Stimulated activated CD8-positive, alpha-beta memory T cell treated with anti-CD3 and anti-CD28 coated beads, Interleukin-15, amount 100 ng/mL, for 24 hours (primary cell): Measurements from ENCODE around the gene SUSD2.
"Not testable (repeated sequence)": the region's sequence is repeated elsewhere in the genome, so short reads cannot be mapped to it uniquely, and the experiment has no call there.

ENCODE experiments used
- DNase-seq: peaks from one replicate; pipeline ENCODE4 v3.0.0-alpha.2; 2020; ENCODE audit warnings: low read depth

SUSD2 gene

DNA sequence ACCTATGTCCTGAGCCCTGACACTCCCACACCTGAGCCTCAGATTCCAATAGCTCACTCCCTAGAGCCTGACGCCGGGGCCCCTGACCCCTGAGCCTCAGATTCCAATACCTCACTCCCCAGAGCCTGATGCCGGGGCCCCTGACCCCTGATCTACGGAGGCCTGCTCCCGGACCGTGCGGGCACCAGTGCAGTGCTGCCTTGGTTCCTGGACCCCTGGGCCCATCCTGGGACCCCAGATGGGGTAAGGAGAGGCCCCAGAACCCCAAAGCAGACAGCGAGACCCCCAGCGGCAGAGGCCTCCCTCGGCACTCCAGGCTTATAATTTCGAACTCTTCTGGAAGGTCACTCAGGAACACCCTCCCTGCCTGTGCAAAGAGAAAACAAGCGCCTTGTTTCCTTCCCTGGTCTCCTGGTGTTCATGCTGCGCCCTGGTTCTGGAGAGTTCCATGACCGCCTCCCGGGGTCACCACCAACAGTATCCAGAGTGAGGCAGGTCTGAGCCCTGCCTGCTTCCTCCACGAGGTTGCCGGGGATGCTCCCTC lies 7.5 kb downstream of the SUSD2 start:
- DNase-seq: no peak

DNA sequence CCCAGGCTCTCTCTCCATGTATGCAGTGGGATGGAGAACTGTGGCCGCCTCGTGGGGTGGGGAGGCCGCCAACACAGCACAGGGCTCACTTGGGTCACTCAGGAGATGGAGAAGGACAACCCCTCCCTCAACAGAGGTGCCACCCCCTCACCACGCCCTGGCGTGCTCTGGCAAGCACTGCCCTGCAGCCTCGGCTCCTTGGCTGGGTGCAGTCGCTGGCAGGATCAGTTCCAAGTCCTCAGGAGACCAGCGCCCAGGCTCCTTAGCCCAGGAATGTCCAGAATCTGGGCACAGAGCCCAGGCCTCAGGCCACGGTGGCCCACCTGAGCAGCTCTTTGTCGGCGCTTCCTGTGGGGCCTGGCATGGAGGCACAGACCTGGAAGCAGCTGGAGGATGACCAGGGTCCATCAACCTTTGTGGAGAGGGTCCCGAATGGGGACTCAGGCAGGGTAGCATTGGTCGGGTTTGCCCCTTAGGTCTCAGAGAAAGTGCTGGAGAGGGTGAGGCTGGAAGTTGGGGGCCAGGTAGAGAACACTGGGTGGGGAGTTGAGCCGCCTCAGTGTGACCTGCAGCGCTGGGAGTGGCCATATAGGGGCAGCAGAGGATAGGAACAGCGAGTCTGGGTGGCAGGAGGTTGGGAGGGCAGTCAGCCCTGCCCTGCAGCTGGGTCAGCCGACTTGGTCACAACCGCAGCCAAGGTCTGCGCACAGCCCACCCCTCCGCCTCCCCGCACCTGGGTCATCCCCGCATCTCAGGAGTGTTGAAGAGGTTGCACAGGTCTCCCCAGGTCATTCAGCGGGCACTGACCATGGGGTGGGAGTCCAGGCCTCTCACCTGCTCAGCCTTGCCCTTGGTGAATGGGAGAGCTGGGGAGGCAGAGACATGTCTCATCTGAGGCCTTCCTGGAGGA lies 8.2 kb downstream of the SUSD2 start:
- no peak for DNase-seq

DNA sequence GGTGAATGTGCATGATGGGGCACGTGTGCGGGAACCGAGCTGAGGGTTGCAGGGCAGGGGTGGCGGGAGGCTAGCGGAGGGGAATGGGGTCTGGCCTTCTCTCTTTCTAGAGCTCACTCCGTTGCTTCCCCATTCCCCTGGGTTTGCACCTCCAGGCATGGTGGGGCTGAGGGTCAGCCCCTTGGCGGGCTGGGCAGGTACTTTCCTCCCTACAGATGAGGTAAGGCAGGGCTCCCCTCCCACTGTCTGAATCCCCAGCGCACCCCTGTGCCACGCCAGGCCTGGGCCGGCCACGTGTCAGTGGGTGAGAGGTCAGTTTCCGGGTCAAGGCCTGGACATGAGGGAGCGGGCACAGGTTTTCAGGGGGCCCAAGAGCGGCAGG lies 8.9 kb downstream of the SUSD2 start:
- DNase-seq: no peak

DNA sequence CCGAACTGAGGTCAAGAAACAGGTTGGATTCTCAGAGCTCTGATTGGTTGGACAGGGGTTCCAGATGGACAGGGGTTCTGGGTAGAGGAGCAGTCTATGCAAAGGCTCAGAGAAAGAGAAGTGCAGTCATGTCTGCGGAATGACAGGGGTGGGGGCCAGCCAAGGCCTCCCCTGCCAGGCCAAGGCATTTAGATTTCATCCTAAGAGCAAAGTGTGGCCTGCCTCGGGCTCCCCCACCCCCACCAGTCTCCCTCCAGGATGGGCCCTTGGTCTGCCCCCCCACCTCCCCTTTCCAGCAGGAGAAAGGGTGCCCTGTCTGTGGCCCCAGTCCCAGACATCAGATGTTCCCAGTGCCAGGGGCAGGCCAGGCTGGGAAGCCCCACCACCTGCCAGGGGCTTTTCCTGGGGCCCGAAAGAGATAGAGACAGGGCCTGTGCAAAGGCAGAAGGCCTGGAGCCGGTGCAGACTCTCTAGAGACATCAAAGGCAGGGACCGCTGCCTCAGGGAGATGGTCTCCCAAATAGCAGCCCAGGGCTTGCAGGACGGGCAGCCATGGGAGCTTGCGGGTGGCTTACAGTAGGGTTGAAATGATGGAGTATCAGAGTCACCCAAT lies 9.4 kb downstream of the SUSD2 start:
- no peak for DNase-seq

DNA sequence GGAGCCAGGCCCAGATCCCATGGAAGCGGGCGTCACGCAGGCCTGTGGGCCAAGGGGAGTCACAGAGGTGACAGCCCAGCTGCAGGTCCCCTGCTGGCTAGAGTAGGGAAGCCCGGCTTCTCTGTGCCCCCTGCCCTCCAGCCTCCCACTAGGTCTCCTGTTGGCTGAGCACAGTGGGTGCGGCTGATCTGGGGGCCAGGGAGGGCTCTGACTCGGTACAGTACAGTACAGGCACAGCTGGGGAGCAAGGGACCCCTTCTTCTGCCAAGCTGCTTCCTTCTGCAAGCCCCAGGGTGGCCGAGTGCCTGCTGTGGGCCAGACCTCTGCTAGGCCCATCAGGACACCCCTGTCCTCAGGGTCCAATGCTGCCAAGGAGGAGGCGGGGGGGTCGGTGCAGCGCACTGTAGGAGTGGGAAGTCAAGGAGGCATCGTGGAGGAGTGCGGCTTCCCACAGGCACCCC lies 10.1 kb downstream of the SUSD2 start:
- DNase-seq: no peak

DNA sequence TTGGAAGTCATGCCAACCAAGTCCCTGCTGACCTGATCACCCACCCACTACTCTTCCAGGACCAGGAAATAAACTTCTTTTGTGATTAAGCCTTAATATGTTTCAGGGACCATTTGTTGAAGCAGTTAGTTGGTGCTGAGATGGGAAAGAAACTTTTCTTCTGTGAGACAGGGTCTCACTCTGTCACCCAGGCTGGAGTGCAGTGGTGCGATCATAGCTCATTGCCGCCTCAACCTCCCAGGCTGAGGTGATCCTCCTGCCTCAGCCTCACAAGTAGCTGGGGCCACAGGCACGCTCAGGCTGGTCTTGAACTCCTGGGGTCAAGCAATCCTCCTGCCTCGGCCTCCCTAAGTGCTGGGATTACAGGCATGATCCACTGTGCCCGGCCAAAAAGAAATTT lies 10.6 kb downstream of the SUSD2 start:
- no peak for DNase-seq

DNA sequence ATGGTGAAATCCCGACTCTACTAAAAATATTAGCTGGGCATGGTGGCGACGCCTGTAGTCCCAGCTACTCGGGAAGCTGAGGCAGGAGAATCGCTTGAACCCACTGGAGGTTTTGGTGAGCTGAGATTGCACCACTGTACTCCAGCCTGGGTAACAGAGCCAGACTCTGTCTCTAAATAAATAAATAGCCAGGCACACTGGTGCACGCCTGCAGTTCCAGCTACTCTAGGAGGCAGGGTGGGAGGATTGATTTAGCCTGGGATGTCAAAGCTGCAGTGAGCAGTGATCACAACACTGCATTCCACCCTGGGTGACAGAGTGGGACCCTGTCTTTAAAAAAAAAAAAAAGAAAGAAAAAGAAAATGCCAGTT lies 17.4 kb downstream of the SUSD2 start:
- no peak for DNase-seq

DNA sequence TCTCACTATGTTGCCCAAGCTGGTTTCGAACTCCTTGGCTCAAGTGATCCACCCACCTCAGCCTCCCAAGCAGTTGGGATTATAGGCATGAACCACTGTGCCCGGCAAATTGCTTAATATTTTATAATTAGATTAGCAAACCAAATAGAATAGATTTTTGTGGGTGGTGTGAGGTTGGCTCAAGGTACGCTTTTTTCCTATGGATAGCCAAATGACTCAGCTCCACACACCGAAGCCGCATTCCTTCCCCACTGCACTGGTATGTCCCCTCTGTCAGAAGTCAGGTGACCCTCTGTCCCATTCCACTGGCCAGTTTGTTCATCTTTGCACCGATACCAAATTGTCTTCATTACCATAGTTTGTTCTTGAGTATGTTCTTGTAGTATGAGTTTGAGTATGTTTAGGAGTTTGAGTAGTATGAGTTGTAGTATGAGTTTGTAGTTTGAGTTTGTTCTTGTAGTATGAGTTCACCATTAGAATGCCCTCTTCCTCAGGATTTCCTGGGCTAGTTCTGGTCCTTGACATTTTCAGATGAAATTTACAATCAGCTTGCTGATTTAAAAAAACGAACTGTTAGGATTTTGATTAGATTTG lies 19.4 kb downstream of the SUSD2 start:
- no peak for DNase-seq

DNA sequence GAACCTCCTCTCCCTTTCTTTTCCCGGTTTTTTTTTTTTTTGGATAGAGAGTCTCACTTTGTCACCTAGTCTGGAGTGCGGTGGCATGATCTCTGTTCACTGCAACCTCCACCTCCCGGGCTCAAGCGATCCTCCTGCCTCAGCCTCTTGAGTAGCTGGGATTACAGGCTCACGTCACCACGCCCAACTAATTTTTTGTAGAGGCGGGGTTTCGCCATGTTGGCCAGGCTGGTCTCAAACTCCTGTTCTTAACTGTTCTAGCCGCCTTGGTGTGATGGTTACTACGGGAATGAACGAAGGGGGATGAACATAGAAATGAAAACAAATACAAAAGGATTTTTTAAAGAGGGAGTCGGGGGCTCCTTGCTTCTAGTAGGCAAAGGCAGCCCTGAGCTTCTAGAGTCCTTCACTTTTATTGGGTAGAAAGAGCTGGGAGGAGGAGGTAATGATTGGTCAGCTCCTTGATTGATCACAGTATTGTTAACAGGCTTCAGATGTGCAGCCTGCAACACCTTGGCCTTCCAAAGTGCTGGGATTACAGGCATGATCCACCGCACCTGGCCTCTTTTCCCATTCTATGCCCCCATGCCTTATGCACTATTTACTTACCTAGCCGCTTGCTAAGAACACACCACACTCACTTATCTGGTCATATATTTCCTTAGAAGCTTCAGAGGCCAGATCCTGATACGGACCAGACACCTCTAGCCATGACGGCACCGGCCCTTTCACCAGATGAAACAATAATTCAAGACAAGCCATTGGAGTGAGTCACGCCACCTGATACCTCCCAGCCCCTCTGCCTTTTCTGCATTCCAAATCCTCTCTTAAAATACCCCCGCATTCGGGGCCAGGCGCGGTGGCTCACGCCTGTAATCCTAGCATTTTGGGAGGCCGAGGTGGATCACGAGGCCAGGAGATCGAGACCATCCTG lies 20.7 kb downstream of the SUSD2 start:
- DNase-seq: no peak

DNA sequence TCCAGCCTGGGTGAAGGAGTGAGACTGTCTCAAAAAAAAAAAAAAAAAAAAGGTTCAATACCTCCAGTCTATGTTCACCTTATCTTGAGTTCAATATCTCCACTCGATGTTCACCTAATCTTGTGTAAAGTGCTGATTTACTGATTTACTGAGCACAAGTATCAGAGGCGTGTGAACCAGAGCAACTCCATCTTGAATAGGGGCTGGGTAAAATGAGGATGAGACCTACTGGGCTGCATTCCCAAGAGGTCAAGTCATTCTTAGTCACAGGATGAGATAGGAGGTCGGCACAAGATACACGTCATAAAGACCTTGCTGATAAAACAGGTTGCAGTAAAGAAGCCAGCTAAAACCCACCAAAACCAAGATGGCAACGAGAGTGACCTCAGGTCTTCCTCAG lies 22.6 kb downstream of the SUSD2 start:
- not testable (repeated sequence) for DNase-seq

DNA sequence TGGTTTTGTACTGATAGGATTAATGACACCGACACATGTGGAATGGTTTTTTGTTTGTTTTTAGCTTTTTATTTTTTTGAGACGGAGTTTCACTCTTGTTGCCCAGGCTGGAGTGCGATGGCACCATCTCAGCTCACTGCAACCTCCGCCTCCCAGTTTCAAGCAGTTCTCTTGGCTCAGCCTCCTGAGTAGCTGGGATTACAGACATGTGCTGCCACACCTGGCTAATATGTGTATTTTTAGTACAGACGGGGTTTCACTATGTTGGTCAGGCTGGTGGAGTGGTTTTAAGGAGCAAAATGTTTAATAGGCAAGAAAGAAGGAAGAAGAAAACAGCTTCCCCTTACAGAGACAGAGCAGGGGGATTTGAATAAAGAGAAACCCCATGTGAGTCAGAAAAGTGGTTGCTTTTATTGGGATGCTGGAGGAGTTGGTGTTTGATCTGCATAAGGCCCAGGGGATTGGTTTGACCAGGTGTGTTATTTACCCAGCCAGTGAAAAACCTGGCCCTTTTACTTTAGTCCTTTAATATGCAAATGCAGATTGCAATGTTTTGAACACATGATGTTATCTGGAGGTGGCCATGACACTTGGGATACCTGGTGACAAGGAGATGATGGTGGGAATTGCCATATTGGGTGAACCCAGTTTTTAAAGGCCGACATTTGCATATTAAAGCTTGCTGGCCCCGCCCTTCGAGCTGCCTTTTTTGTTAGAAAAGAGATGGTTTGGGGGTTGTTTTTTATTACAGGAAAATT lies 24.3 kb downstream of the SUSD2 start:
- DNase-seq: no peak

DNA sequence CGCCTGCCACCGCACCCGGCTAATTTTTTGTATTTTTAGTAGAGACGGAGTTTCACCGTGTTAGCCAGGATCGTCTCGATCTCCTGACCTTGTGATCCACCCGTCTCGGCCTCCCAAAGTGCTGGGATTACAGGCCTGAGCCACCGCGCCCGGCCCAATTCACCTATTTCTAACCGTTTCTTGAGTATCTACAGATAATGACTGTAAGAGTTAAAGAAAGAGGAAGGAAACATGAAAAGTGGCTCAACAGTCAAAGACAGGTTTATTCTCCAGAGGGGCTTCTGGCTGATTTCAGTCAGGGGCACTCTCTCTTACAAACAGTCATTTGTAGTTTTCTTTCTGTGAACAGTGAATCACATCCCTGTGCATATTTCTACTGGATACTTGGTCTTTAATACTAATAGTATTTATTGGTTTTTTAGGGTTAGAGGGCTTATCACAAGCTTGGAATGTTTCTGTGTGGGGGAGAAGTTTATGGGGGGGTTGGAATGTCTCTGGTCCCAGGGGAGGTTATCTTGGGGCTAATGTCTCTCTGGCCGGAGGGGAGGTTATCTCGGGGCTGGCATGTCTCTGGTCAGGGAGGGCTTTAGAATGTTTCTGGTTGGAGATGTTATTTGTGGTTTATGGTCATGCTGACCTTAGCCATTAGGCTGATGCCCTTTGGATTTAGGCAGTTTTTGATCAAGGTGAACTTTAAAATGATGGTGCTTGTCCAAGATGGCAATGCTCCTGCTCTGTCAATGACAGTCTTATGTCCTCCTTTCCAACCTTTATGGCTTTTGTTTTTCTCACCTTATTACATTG lies 25.4 kb downstream of the SUSD2 start:
- DNase-seq: not testable (repeated sequence)

DNA sequence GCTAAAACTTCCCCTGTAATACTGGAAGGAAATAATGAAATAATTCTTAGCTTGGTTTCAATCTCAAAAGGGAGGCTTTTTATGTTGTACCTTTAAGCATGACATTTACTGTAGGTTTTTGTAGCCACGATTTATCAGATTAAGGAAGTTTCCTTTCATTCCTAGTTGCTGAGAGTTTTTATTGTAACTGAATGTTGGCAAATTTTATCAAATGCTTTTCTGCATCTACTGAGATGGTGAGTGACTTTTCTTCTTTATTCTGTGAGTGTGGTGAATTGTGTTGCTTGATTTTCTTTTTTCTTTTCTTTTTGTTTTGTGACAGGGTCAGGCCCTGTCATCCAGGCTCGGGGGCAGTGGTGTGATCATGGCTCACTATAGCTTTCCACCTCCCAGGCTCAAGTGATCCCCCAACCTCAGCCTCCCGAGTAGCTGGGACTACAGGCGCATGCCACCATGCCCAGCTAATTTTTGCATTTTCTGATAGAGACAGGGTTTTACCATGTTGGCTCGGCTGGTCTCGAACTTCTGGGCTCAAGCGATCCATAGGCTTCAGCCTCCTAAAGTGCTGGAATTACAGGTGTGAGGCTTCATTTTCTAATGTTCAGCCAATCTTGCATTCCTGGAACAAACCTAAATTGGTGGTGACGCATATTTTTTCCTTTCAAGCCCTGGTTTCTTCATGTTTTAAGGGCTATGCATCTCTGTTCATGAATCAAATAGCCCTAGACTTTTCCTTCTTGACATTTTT lies 26.2 kb downstream of the SUSD2 start:
- DNase-seq: no peak

DNA sequence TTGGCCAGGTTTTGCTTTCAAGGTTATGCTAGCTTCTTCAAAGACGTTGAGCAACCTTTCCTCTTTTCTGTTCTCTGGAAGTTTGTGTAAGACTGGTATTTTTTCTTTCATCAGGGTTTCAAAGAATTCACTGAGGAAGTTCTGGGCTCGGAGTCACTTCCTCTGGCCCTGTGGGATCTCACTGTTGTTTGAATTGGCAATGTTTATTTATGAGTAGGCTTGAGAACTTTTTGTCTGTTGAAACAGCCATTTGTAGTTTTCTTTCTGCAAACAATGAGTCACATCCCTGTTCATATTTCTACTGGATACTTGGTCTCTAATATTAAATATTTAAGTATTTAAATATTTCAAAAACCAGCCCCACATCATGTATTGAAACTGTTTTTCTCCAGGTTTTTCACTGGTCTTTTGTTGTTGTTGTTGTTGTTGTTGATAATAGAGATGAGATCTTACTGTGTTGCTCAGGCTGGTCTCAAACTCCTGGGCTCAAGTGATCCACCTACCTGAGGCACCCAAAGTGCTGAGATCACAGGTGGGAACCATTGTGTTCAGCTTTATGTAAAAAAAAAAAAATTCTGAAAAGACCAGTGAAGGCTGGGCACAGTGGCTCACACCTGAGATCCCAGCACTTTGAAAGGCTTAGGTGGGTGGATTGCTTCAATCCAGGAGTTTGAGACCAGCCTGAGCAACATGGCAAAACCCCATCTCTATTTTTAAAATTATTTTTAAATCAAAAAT lies 26.9 kb downstream of the SUSD2 start:
- DNase-seq: no peak

DNA sequence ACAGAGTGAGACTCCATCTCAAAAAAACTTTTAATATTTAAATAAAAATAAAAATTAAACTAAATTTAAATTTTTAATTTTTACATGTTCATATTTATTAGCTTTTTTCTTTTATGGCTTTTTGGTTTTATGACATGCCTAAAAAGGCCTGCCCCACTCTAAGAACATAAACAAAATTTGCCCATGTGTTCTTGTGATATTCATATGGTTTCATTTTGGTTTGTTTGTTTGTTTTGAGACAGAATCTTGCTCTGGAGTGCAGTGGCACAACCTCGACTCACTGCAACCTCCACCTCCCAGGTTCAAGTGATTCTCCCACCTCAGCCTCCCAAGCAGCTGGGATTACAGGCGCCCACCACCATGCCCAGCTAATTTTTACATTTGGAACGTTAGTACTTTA lies 27.7 kb downstream of the SUSD2 start:
- no peak for DNase-seq

DNA sequence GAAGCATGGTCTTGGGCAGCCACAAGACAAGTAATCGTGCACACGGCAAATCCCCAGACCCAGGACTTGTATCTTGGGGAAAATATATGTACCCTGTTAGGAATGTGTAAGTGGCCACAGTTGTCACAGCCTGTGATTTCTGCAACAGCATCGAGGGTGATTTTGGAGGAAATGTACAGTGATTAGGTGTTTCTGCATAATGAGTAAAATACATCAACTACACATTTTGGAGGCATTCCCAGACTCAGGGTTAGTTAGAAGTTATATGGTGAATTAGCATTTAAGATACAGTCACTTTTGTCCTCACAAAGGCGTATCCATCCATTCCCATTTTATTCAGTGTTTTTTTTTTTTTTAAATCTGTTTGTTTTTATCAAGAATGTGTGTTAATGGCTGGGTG lies 28.4 kb downstream of the SUSD2 start:
- DNase-seq: no peak

DNA sequence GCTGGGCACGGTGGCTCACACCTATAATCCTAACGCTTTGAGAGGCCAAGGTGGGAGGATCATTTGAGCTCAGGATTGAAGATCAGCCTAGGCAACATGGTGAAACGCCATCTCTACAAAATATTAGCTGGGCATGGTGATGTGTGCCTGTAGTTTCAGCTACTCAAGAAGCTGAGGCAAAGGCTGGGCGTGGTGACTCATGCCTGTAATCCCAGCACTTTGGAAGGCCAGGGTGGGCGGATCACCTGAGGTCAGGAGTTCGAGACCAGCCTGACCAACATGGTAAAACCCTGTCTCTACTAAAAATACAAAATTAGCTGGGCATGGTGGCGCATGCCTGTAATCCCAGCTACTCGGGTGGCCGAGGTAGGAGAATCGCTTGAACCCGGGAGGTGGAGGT lies 29.1 kb downstream of the SUSD2 start:
- not testable (repeated sequence) for DNase-seq

DNA sequence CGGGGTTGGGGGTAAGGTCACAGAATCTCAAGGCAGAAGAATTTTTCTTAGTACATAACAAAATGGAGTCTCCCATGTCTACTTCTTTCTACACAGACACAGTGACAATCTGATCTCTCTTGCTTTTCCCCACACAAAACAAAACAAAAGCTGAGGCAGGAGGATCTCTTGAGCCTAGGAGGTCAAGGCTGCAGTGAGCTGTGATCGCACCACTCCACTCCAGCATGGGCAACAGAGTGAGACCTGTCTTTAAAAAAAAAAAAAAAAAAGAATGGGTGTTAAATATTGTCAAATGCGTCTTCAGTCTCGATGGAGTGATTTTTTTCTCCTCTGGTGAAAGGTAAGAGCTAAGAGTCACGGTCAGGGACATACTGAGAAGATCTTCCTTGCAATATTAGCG lies 30.4 kb downstream of the SUSD2 start:
- DNase-seq: not testable (repeated sequence)

DNA sequence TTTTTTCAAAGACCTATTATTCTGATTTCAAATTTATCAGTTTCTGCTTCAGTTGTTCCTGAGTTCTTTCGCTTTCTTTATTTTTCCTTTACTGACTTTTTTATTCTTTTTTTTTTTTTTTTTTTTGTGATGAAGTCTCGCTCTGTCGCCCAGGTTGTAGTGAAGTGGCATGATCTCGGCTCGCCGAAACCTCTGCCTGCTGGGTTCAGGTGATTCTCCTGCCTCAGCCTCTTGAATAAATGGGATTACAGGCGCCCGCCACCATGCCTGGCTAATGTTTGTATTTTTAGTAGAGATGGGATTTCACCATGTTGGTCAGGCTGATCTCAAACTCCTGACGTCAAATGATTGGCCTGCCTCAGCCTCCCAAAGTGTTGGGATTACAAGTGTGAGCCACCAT lies 31.8 kb downstream of the SUSD2 start:
- not testable (repeated sequence) for DNase-seq
